Measurements from ENCODE around the gene NR6A1.
A peak's percentile ranks its signal among the peaks of the same experiment; 100 is the strongest.
"Not testable (repeated sequence)": the region's sequence is repeated elsewhere in the genome, so short reads cannot be mapped to it uniquely, and the experiment has no call there.

Gene NR6A1

GRCh38 chr9:124774129-124774978 lies 3.2 kb upstream of the NR6A1 start:
- Histone ChIP-seq H3K27ac (replicated peaks) (no peak overlapping the region), H3K27me3 (ENCODE audit: insufficient read depth, poor library complexity, severe bottlenecking) (peaks cover 3% of the 10 kb centered on the region), H3K4me3 (replicated peaks; ENCODE audit: insufficient read depth, low read length) (no peak overlapping the region)
- TF ChIP-seq, protein P1, sequence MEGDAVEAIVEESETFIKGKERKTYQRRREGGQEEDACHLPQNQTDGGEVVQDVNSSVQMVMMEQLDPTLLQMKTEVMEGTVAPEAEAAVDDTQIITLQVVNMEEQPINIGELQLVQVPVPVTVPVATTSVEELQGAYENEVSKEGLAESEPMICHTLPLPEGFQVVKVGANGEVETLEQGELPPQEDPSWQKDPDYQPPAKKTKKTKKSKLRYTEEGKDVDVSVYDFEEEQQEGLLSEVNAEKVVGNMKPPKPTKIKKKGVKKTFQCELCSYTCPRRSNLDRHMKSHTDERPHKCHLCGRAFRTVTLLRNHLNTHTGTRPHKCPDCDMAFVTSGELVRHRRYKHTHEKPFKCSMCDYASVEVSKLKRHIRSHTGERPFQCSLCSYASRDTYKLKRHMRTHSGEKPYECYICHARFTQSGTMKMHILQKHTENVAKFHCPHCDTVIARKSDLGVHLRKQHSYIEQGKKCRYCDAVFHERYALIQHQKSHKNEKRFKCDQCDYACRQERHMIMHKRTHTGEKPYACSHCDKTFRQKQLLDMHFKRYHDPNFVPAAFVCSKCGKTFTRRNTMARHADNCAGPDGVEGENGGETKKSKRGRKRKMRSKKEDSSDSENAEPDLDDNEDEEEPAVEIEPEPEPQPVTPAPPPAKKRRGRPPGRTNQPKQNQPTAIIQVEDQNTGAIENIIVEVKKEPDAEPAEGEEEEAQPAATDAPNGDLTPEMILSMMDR (IDR thresholded peaks at IDR 0.05; ENCODE audit: insufficient read depth, low read length) = peak; percentile 71
- no peak for TF ChIP-seq GABPA (IDR thresholded peaks at IDR 0.05; ENCODE audit: low read depth)
- peak in 1 of 2 experiments; percentile 85 for DNase-seq (ENCODE audit: low read depth in 1 of 2, low spot score in 1 of 2)

DNA sequence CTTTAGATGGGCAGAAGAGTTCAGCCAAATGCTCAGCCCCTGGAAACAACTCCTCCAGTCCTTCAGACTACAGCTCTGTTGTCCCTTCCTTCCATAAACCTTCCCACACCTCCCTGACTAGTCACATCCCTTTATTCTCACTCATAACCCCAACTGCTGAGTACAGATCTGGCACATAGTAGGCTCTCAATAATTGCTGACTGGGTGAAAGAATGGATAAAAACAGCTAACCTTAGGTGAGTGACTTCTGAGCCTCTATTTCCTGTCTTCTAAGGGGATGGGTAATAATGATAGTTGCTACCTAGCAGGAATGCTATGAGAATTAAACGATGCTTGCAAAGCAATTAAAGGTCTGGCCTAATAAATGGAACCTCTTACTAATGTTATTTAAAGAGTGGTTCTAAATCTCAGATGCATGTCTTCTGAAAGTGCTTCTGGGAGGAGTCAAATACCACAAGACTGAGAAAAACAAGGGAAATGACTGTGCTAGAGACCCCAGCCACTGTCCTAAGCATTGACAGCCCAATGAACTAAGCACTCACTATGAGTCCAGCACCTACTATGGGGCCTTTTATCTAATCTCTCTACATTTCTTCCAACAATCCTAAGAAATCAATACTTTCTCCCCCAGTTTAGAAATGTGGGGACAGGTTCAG lies 2.5 kb upstream of the NR6A1 start:
- Histone ChIP-seq H3K4me3 (replicated peaks; ENCODE audit: insufficient read depth, low read length) (no peak overlapping the region), H3K27me3 (ENCODE audit: insufficient read depth, poor library complexity, severe bottlenecking) (peaks cover 3% of the 10 kb centered on the region), H3K27ac (replicated peaks) (no peak overlapping the region)
- no peak for TF ChIP-seq SPI1 (IDR thresholded peaks at IDR 0.05; ENCODE audit: borderline replicate concordance, low read depth)
- TF ChIP-seq GABPA (IDR thresholded peaks at IDR 0.05; ENCODE audit: low read depth) = no peak
- TF ChIP-seq, protein P2, sequence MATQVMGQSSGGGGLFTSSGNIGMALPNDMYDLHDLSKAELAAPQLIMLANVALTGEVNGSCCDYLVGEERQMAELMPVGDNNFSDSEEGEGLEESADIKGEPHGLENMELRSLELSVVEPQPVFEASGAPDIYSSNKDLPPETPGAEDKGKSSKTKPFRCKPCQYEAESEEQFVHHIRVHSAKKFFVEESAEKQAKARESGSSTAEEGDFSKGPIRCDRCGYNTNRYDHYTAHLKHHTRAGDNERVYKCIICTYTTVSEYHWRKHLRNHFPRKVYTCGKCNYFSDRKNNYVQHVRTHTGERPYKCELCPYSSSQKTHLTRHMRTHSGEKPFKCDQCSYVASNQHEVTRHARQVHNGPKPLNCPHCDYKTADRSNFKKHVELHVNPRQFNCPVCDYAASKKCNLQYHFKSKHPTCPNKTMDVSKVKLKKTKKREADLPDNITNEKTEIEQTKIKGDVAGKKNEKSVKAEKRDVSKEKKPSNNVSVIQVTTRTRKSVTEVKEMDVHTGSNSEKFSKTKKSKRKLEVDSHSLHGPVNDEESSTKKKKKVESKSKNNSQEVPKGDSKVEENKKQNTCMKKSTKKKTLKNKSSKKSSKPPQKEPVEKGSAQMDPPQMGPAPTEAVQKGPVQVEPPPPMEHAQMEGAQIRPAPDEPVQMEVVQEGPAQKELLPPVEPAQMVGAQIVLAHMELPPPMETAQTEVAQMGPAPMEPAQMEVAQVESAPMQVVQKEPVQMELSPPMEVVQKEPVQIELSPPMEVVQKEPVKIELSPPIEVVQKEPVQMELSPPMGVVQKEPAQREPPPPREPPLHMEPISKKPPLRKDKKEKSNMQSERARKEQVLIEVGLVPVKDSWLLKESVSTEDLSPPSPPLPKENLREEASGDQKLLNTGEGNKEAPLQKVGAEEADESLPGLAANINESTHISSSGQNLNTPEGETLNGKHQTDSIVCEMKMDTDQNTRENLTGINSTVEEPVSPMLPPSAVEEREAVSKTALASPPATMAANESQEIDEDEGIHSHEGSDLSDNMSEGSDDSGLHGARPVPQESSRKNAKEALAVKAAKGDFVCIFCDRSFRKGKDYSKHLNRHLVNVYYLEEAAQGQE (IDR thresholded peaks at IDR 0.05; ENCODE audit: insufficient replicate concordance, low read depth) = no peak
- no peak for TF ChIP-seq POLR2AphosphoS5 (IDR thresholded peaks at IDR 0.05; ENCODE audit: low read depth)
- TF ChIP-seq, protein P1 (IDR thresholded peaks at IDR 0.05; ENCODE audit: insufficient read depth, low read length) = no peak
- no peak for DNase-seq (ENCODE audit: low read depth in 1 of 2, low spot score in 1 of 2)

DNA sequence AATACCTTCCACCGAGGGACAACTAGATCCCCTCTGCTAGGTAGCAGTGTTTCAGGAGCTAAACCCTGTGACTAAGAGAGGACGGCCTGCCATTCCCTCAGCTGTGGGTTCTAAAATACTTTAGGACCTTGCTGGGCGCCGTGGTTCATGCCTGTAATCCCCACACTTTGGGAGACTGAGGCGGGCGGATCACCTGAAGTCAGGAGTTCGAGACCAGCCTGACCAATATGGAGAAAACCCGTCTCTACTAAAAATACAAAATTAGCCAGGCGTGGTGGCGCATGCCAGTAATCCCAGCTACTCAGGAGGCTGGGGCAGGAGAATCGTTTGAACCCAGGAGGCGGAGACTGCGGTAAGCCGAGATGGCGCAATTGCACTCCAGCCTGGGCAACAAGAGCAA lies 1.8 kb upstream of the NR6A1 start:
- not testable (repeated sequence) for H3K27me3 ChIP-seq (ENCODE audit: insufficient read depth, poor library complexity, severe bottlenecking); H3K4me3 ChIP-seq (replicated peaks; ENCODE audit: insufficient read depth, low read length); DNase-seq (ENCODE audit: low read depth in 1 of 2, low spot score in 1 of 2); H3K27ac ChIP-seq (replicated peaks)

- DNase-seq (ENCODE audit: low read depth in 1 of 2, low spot score in 1 of 2) = peak in 1 of 2 experiments; percentile 33
- H3K27ac ChIP-seq (replicated peaks) = peak overlapping the region; percentile 87
- no peak for TF ChIP-seq GABPA (IDR thresholded peaks at IDR 0.05; ENCODE audit: low read depth)
- TF ChIP-seq, protein P1 (IDR thresholded peaks at IDR 0.05; ENCODE audit: insufficient read depth, low read length) = peak; percentile 55
- H3K4me3 ChIP-seq (replicated peaks; ENCODE audit: insufficient read depth, low read length) = peak overlapping the region; percentile 67
- no peaks in the 10 kb centered on the region for H3K27me3 ChIP-seq (ENCODE audit: insufficient read depth, poor library complexity, severe bottlenecking)
Measured at GRCh38 chr9:124771867-124772679, 962 bp upstream of the NR6A1 start.

Measured in HL-60 (cell line).